ENCODE measurements around the gene APRT. TPM values are rescaled to one million over a fixed set of nuclear protein-coding genes. Genes with fewer than 3 reads are reported as not detected.
"Not testable (repeated sequence)": the region's sequence is repeated elsewhere in the genome, so short reads cannot be mapped to it uniquely, and the experiment has no call there.

Gene APRT
- total RNA-seq, 1 experiment from 2014 or later = 226 TPM

- no peak for DNase-seq (ENCODE audit: low read depth, low spot score)
- in situ Hi-C loops (cut with HindIII; ENCODE audit: low pct_unique_long_range_greater_than_20kb, low sequenced_read_pairs) = no loop called here
Measured at GRCh38 chr16:88828711-88829110, 17.0 kb upstream of the APRT start.

GRCh38 chr16:88827727-88828126 is 16.0 kb upstream of the APRT start:
- in situ Hi-C loops (cut with HindIII; ENCODE audit: low pct_unique_long_range_greater_than_20kb, low sequenced_read_pairs) = no loop called here
- DNase-seq (ENCODE audit: low read depth, low spot score) = no peak

GRCh38 chr16:88826070-88826840 is 14.5 kb upstream of the APRT start:
- DNase-seq (ENCODE audit: low read depth, low spot score) = no peak
- in situ Hi-C loops (cut with HindIII; ENCODE audit: low pct_unique_long_range_greater_than_20kb, low sequenced_read_pairs) = no loop called here

GRCh38 chr16:88825146-88825545 is 13.4 kb upstream of the APRT start:
- in situ Hi-C loops (cut with HindIII; ENCODE audit: low pct_unique_long_range_greater_than_20kb, low sequenced_read_pairs) = no loop called here
- DNase-seq (ENCODE audit: low read depth, low spot score) = no peak

- DNase-seq (ENCODE audit: low read depth, low spot score) = no peak
- in situ Hi-C loops (cut with HindIII; ENCODE audit: low pct_unique_long_range_greater_than_20kb, low sequenced_read_pairs) = no loop called here
Measured at GRCh38 chr16:88824256-88825077, 12.7 kb upstream of the APRT start.

- in situ Hi-C loops (cut with HindIII; ENCODE audit: low pct_unique_long_range_greater_than_20kb, low sequenced_read_pairs) = not testable (repeated sequence)
Measured at GRCh38 chr16:88823646-88824045, 11.9 kb upstream of the APRT start.

GRCh38 chr16:88822281-88823040 is 10.7 kb upstream of the APRT start:
- in situ Hi-C loops (cut with HindIII; ENCODE audit: low pct_unique_long_range_greater_than_20kb, low sequenced_read_pairs) = no loop called here
- DNase-seq (ENCODE audit: low read depth, low spot score) = no peak

More at GRCh38 chr16:88823646-88824045, 11.9 kb upstream of the APRT start:
- DNase-seq (ENCODE audit: low read depth, low spot score) = not testable (repeated sequence)

GRCh38 chr16:88821168-88821850 is 9.6 kb upstream of the APRT start:
- DNase-seq (ENCODE audit: low read depth, low spot score) = peak; percentile 23
- in situ Hi-C loops (cut with HindIII; ENCODE audit: low pct_unique_long_range_greater_than_20kb, low sequenced_read_pairs) = no loop called here

- DNase-seq (ENCODE audit: low read depth, low spot score) = no peak
- in situ Hi-C loops (cut with HindIII; ENCODE audit: low pct_unique_long_range_greater_than_20kb, low sequenced_read_pairs) = no loop called here
Measured at GRCh38 chr16:88820385-88821025, 8.8 kb upstream of the APRT start.

GRCh38 chr16:88819126-88819525 is 7.4 kb upstream of the APRT start:
- in situ Hi-C loops (cut with HindIII; ENCODE audit: low pct_unique_long_range_greater_than_20kb, low sequenced_read_pairs) = no loop called here
- DNase-seq (ENCODE audit: low read depth, low spot score) = no peak

- in situ Hi-C loops (cut with HindIII; ENCODE audit: low pct_unique_long_range_greater_than_20kb, low sequenced_read_pairs) = no loop called here
- no peak for DNase-seq (ENCODE audit: low read depth, low spot score)
Measured at GRCh38 chr16:88818575-88818874, 6.8 kb upstream of the APRT start.

GRCh38 chr16:88817785-88818574 is 6.3 kb upstream of the APRT start:
- DNase-seq (ENCODE audit: low read depth, low spot score) = no peak
- in situ Hi-C loops (cut with HindIII; ENCODE audit: low pct_unique_long_range_greater_than_20kb, low sequenced_read_pairs) = no loop called here

GRCh38 chr16:88816736-88817535 is 5.2 kb upstream of the APRT start:
- DNase-seq (ENCODE audit: low read depth, low spot score) = no peak
- in situ Hi-C loops (cut with HindIII; ENCODE audit: low pct_unique_long_range_greater_than_20kb, low sequenced_read_pairs) = no loop called here

GRCh38 chr16:88815901-88816589 is 4.3 kb upstream of the APRT start:
- in situ Hi-C loops (cut with HindIII; ENCODE audit: low pct_unique_long_range_greater_than_20kb, low sequenced_read_pairs) = no loop called here
- DNase-seq (ENCODE audit: low read depth, low spot score) = peak; percentile 45

GRCh38 chr16:88815227-88815626 is 3.5 kb upstream of the APRT start:
- DNase-seq (ENCODE audit: low read depth, low spot score) = no peak
- in situ Hi-C loops (cut with HindIII; ENCODE audit: low pct_unique_long_range_greater_than_20kb, low sequenced_read_pairs) = no loop called here

GRCh38 chr16:88814144-88814502 is 2.4 kb upstream of the APRT start:
- DNase-seq (ENCODE audit: low read depth, low spot score) = no peak
- in situ Hi-C loops (cut with HindIII; ENCODE audit: low pct_unique_long_range_greater_than_20kb, low sequenced_read_pairs) = no loop called here

Data from SK-MEL-5 (cell line).